Retina (tissue), 1 donor: Measurements from ENCODE around the gene NTNG1.
A peak's percentile ranks its signal among the peaks of the same experiment; 100 is the strongest.

ENCODE experiments used
- DNase-seq: peaks from one replicate; pipeline ENCODE4 v3.0.0-alpha.2; 2016

The NTNG1 gene

DNA sequence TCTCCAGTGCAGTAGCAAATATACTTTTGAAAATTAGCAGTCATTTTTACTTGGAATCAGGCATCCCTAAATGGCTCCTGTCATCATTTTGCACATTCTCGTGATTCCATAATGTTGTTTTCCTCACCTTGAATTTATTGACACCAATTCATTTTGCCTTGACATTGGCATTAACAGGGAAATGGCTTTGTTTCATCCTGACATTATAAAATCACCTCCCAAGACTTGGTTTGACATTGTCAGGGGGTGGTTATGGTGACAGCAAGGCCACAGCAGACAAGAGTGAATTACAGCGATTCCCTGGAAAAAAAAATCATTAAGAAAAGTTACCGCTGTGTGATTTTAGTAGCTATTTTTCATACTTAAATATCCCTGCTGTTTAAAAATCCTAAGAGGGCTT is 327.0 kb downstream of the NTNG1 start:
- no peak for DNase-seq

DNA sequence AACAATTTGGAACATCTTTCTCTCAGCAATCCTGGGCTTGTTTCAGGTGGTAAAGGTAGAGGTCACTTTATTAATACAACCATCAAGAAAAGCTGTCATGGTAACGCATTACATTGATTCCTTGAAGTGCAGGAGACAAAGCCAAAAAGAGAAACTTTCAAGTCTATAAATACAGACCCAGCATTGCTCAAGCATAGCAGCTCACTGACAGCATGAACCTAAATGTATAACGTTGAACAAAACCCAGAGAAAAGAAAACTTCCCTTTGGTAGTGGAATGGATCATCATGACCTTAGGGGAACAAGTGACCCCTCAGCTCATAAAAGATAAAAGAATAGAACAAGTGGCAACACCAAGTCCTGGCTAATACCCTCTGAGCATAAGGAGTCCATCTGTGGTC is 332.2 kb downstream of the NTNG1 start:
- no peak for DNase-seq

DNA sequence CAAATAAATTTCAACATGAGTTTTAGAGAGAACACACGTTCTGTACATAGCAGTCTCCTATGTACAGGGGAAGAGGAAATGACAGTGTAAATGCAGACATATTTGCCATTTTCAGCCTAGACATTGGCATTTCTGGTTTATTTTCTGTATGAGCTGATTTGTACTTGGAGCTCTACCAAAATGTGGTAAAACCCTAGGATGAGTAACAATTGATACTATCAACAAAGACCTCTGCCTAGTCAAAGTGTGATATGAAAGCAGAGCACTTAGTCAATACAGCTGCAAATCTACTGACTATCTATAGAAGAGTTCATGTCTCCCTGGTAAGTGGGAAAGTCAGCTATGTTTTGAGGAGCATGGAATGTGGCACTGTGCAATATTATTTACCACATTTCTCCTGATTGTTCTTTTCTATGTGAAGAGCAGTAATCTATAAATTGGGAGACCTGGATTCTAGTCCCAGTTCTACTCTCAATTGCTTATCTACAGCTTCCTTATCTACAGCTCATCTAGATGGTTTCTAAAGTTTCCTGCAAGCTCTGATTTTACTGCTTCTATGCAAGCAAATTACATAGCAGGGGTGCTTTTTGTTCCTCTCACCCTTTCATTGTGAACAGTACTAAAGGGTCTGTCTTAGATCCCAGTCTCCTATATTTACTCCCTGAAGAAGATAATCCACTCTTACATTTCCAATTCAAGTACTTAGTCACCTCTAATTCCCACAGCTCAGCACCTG is 334.2 kb downstream of the NTNG1 start:
- no peak for DNase-seq

DNA sequence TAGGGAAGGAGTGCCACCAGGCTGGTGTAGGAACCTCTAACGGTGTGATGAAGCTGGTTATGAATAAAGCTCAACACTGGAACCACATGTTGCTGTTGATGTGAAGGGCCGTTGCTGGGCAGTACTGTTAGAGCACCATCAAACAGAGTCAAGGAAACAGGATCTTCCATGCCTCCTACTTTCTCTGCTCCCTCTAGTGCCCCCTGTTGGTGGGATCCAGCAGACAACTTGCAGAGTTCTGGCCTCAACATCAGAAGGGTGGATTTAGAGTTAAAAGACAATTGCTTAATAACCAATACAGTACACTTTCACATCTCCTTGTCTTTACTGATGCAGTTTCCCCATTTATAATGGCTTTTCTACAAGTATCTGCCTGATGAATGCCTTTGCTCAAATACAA is 336.4 kb downstream of the NTNG1 start:
- no peak for DNase-seq

DNA sequence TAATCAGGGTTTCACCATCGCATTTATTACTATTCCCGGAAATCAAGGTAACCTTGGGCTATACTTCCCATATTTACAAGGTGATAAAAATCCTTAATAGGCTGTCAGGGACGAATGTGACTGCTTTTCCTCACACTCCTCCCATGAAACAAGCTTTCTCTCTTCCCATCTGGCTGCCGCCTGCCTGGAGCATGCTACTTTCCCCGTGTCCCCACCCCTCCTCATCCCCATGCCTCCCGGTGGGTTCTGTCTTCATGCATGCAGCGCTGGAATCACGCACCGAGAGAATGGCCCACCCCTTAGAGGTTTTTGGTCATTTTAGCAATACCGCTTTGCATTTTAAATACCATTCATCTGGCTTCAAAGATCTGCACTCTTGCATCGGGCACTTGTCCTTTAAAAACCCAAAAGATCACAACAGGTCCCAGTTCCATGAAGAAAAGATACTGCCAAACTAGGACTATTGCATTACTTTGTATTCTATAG is 339.1 kb downstream of the NTNG1 start:
- peak; percentile 37 for DNase-seq

DNA sequence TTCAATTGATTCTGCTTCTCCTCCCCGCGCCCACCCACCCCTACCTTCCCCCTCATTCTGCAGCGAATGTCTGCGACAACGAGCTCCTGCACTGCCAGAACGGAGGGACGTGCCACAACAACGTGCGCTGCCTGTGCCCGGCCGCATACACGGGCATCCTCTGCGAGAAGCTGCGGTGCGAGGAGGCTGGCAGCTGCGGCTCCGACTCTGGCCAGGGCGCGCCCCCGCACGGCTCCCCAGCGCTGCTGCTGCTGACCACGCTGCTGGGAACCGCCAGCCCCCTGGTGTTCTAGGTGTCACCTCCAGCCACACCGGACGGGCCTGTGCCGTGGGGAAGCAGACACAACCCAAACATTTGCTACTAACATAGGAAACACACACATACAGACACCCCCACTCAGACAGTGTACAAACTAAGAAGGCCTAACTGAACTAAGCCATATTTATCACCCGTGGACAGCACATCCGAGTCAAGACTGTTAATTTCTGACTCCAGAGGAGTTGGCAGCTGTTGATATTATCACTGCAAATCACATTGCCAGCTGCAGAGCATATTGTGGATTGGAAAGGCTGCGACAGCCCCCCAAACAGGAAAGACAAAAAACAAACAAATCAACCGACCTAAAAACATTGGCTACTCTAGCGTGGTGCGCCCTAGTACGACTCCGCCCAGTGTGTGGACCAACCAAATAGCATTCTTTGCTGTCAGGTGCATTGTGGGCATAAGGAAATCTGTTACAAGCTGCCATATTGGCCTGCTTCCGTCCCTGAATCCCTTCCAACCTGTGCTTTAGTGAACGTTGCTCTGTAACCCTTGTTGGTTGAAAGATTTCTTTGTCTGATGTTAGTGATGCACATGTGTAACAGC is 339.9 kb downstream of the NTNG1 start:
- peak; percentile 60 for DNase-seq

DNA sequence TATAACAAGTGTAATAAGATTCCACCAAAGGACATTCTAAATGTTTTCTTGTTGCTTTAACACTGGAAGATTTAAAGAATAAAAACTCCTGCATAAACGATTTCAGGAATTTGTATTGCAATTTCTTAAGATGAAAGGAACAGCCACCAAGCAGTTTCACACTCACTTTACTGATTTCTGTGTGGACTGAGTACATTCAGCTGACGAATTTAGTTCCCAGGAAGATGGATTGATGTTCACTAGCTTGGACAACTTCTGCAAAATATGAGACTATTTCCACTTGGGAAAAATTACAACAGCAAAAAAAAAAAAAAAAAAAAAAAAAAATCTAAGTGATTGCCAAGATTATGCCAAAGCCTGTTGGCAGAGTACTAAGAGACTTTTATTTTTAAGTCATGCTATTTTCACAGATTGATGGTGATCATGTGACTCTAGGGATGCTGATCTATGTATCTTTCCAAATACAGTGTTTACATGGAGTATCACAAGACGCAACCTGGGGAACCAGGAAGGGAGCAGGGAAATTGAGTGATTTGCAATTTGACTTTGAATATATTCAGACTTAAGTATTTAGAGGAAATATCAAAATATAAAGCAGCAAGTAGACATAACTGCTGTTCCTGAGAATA is 341.0 kb downstream of the NTNG1 start:
- DNase-seq = no peak

DNA sequence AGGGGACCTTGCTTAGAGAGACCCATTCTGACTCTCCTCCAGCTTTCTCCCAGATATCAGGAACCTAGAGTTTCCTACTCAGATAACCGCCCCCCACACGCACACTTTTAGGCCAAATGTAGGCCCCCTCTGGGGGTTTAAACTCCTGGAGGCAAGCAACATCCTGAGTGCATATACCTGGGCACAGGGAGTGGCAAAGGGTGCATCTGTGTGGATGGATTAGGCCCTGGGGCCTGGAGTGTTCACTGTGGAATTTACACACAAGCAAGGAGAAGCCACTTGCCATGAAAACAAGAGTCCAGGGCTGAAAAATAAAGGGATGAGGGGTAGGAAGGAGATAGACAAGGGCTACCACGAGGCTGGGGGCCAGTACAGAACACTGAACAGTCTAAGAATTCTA is 343.1 kb downstream of the NTNG1 start:
- DNase-seq = no peak

DNA sequence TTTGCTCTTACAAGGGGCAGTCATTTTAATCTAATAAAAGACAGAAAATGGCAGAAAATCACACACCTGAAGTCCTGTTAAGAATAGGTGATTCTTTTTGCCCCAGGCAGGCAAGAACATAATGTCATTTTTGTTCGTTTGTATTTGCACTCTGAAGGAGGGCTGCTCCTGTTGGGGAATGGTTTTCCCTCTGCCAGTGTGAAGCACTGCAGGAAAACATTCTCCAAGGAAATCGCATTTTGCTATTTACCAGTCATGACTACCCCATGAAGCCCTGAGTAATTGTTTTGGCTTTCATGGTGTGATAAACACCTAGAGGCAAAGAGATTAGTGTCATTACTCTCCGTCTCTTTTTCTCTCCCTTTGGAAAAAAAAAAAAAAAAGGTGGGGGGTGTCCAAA is 345.5 kb downstream of the NTNG1 start:
- DNase-seq = no peak

DNA sequence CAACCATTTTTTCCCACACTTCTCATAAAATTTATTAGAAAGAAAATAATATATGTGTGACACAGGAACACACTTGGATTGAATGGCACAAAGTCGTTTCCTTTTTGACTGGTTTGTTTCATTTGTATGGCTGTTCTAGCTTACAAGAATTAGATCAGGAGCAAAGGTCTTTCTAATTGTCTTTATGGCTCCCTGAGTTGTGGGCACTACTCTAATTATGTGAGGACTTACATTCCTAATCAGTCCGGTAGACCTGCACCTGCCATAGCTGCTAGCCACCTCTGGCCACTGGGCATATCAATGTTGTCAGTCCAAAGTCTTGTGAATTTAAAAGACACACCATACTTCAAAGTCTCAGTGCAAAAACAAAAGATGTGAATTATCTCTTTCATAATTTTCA is 346.7 kb downstream of the NTNG1 start:
- DNase-seq = no peak

DNA sequence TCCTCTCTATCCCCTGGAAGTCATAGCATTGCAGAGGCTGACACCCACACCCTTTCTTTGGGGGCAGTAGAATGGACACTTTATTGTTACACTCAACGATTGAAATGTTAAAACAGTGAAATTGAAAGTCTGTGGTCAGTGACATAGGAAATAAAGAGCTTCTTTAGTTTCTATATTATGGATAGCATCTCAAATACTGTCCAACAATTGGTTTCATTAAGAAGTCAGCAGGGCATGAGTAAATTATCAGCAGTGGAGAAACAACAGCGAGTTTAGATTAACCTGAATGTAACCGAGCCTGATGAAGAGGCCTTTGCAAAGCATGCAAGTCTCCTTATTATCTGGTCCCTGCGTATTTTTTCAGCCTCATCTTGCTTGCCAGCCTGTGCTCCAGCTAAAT is 350.7 kb downstream of the NTNG1 start:
- DNase-seq = no peak

DNA sequence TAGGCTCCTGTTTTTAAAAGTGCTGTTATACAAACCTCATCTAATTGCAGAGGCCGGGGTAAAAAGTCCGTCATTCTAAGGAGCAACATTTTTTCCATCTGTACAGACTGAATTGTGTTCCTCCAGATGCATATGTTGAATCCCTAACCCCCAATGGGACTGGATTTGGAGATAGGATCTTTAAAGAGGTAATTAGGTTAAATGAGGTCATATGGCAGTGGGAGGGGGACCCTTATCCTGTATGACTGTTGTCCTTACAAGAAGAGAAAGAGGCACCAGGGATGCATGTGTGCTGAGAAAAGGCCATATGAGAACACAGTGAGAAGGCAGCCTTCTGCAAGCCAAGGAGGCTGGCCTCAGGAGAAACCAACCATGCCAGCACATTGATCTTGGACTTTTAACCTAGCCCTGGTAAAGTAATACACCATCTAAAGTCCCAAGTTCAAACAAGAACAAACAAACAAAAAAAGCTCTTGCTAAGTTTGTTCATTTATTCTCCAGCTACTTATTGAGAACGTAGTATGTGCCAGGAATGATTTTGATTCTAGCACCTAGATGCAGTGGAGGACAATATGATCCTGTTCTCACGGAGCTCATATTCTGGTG is 352.4 kb downstream of the NTNG1 start:
- no peak for DNase-seq

DNA sequence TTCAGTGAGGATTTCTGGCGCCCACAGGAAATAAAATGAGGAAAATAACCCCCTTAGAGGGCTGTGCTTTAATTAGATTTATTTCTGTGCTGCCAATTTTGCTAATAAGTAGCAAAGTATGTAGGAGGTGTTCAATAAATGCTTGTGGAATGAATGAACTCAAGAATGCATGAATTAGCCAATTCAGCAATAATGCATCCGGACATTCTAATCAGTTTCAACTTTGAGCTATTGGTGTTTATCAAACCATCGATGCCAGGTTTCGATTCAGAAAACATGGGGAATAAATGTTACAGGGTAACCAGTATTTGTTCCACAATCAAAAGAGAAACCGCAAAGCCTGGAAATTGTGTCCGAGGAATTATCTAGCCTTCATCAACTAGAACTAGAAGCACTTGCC is 353.2 kb downstream of the NTNG1 start:
- no peak for DNase-seq

DNA sequence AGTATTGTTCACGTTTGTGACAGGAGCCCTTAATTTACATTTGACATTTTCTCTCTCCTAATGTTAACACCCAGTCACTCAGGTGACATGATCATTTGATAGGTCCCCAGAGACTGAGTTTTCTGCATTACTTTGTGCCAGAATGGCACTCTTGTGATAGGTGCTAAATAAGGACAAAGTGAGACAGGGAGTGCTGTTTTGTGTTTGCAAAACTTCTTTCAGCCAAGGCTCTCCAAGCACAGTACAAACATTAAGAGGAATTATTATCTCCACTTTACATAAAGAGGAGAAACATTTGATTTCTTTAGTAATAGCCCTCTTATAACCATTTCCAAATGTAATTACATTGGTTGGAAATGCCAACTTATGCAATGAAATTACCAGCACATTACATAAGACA is 355.2 kb downstream of the NTNG1 start:
- no peak for DNase-seq

DNA sequence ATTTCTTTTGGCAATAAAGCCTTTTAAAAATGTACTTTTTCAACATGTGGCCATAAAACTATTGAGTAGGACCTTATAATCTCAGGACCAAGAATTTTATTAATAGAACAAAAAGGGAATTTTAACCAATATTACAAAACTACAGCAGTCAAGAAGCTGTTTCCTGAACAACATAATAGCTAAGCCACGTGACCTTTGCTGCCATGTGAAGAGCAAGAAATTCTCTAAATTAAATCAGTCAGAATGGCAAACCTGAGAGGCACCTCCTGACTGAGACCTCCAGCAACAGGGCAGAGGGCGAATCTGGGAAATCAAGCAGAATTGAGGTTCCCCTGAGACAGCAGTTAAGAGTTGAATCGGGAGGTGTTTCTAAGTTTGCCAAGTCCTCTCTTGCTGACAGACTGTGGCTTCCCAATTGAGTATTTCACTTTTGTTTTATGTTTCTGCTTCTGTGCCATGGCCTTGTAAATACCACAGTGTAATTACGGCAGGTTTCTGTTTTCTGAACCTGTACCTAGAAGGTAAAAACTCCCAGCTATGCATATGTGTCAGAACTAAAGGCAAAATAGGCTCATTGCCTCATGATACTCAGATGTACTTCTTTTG is 358.4 kb downstream of the NTNG1 start:
- no peak for DNase-seq

DNA sequence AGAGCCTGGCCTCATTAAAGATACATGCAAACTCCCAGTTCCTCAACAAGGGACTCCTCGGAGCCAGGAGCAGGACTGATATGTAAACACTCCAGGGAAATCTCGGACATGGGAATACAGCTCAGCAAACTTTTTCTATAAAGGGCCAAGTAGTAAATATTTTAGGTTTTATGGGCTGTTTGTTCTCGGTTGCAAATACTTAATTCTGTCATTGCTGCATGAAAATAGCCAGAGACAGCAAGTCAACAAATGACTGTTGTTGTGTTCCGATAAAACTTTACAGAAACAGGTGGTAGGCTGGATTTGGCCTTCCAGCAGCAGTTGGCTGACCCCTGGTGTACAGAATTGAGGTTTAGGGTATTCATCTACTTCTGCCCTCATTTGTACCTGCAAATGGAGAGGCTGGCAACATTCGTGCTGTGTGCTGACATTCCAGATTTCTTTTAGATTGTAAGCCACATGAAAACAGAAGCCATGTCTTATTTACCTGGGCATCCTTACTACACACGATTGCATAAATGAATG is 360.3 kb downstream of the NTNG1 start:
- DNase-seq = no peak

DNA sequence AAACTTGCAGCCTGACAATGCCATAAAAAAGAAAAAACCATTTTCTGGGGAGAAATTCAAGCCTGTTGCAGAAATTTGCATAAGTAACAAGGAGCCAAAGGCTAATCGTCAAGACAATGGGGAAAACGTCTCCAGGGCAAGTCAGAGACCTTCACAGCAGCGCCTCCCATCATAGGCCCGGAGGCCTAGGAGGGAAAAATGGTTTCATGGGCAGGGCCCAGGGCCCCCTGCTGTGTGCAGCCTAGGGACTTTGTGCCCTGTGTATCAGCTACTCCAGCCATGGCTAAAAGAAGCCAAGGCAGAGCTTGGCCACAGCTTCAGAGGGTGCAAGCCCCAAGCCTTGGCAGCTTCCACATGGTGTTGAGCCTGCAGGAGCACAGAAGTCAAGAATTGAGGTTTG is 369.5 kb downstream of the NTNG1 start:
- no peak for DNase-seq

DNA sequence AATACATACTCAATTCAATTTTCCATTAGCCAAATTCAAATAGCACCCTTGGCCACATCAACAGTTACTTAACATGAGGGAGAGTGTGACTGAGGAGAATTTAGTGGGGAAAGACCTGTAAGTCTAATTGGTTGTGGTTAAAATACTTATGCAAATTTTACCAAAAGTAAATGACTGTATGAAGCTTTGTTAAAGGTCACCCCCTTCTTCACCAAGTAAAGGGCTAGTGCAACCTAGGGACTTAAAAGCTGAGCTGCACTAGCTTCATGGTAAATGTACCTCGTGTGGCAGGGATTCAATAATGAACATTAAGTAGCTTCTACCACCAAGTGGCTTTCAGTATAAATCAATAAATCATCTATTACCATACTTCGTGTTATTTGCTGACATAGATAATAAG is 372.0 kb downstream of the NTNG1 start:
- no peak for DNase-seq

DNA sequence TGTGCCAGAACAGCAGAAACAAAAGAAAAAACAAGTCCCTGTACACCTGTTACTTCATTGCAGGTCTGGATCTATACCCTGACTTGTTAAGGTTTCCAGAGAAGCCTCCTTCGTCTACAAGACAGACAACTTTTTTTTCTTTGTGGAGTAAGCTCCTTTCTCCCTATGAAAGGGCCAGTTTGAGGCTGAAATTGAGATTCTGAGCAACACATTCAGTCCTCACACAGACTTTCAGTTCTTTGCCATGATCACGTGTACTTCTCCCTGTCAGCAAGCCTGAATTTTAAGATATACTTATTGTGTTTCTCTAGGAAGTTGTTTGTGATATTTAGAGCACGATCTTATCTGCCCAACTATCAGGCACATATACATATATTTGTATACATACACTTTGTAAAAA is 374.0 kb downstream of the NTNG1 start:
- DNase-seq = no peak

DNA sequence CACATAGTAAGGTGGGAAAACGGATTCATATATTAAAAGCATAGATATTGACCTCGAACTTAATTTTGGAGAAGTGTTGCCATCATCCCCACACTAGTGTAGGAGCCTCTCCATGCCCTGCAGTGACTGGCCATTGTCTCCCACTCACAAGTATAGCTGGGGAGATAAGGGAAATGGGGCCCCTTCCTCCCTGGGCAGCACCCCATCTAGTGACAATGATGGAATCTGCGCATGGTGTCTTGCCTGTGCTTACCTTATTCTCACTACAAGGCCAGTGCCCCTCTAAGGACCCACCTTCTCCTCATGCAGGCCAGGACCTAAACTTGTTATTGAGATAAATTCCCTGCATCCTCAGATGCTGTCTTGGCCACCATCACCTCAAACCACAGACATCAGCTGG is 374.9 kb downstream of the NTNG1 start:
- no peak for DNase-seq

DNA sequence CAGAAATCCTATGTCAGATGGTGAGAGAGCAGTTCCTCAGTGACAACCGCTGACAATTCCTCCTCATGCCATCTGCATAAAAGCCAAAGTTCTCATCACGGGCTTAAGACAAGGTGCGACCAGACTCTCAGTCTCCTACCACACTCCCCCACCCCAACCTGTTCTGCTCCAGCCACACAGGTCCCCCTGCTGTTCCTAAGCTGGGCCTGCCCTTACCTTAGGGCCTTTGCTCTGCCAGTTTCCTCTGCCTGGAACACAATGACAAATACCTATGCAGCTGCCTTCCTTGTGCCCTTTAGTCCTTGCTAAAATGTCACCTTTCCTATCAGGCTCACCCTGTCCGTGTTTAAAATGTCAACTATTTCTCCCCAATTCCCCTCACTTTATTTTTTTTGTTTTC is 382.2 kb downstream of the NTNG1 start:
- no peak for DNase-seq

DNA sequence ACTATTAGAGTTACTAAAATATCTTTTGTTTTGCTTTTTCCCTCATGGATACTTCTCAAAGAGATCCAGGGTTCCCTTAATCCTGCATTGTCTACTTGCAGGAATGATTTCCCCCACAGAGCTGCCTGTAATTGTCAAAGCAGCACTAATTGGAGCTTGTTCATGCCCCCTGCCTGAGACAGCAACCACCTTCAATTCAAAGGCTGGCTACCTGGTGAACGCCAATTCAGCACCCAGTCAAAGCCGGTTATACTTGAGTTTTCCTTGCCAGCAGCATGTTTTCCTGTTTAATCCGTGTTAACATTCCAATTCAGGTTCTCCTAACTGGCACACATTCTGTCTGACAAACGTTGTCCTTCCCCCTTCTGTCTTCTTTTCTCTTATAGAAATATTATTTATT is 382.9 kb downstream of the NTNG1 start:
- no peak for DNase-seq

DNA sequence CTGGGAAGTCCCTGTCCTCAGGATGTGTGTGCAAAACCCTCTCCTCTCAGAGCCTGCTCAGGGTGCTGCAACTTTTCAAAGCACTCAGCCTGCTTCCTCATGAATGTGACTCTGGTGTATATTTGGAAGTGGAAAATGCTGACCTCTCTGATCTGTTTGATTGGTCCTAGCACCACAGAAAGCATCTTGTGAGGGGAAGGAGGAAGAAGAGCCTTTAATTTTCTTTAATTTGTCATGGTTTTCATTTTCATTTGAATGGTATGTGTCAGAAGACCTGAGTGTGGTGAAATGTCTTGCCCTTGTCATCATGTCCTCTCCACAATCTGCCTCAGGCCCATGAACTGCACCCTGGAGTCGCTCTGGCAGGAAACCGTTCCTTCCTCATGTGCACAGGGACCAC is 383.5 kb downstream of the NTNG1 start:
- no peak for DNase-seq
